RPMI7951 (cell line): ENCODE measurements around the gene MPP2. TPM values are rescaled to one million over a fixed set of nuclear protein-coding genes. Genes with fewer than 3 reads are reported as not detected.
"Not testable (repeated sequence)": the region's sequence is repeated elsewhere in the genome, so short reads cannot be mapped to it uniquely, and the experiment has no call there.

Source experiments
- DNase-seq: peaks from one replicate; pipeline ENCODE4 v3.0.0-alpha.2; 2012; ENCODE audit warnings: low read depth
- total RNA-seq: library from RNA; depleted of rRNA; stranded (reverse); fragments of >200 nt; shearing (Covaris generic); gene quantifications from 2 replicates; pipeline ENCODE4 v1.2.3, GENCODE V29; 2014; rRNA removed

Gene MPP2, protein sequence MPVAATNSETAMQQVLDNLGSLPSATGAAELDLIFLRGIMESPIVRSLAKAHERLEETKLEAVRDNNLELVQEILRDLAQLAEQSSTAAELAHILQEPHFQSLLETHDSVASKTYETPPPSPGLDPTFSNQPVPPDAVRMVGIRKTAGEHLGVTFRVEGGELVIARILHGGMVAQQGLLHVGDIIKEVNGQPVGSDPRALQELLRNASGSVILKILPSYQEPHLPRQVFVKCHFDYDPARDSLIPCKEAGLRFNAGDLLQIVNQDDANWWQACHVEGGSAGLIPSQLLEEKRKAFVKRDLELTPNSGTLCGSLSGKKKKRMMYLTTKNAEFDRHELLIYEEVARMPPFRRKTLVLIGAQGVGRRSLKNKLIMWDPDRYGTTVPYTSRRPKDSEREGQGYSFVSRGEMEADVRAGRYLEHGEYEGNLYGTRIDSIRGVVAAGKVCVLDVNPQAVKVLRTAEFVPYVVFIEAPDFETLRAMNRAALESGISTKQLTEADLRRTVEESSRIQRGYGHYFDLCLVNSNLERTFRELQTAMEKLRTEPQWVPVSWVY
- 0.78 and 0.96 TPM in 2 replicates for total RNA-seq

GRCh38 chr17:43907425-43907981 lies at the start of gene MPP2:
TSS of gene MPP2 (minus strand) at chr17:43907536. CDS start at chr17:43904460, 3,076 bp downstream.
- DNase-seq: peak; percentile 57

- no peak for DNase-seq
These were observed 48.9 kb upstream of the MPP2 start for GRCh38 chr17:43956222-43956621.

- no peak for DNase-seq
These were observed 46.4 kb upstream of the MPP2 start, which contains the start of gene PYY for GRCh38 chr17:43953746-43954145. TSS of gene PYY (minus strand) at chr17:43953940. CDS start at chr17:43953483, 457 bp downstream.

- DNase-seq: no peak
These were observed 45.7 kb upstream of the MPP2 start for GRCh38 chr17:43952724-43953666.

DNA sequence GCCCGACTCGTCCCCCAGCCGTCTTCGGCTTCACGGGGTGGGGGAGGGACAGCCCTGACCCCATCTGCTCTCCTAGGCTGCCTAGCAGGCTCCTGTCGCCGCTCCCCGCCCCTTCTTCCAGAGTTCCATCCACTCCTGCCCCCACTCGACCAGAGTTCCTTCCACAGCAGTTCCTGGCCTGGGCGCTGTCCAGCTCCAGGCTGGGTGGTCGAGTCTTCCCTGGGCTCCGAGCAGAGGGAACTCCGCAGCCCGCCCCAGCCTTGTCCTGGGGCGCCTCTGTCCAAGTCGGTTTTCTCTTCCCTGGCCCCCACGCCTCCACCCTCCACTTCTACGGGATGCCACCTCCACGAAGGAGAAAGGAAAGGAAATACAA lies 45.0 kb upstream of the MPP2 start:
- no peak for DNase-seq

DNA sequence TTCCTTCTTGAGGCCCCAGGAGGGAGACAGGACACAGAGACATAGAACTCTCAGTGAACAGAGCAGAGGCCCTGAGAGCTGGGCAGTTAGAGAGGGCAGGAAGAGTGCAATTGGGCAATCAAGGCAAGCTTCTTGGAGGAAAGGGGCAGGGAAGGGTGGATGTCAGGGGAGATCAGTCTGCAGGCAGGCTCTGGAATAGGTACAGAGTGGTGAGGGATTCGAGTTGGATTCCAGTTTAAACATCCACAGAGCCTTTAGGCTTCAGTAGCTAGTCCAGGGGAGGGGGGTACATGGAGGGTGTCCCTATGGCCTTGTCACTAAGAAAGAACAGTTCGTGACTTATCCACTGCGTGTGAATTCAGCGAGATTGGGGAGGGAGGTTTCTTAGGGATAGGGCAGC lies 44.4 kb upstream of the MPP2 start:
- DNase-seq: no peak

DNA sequence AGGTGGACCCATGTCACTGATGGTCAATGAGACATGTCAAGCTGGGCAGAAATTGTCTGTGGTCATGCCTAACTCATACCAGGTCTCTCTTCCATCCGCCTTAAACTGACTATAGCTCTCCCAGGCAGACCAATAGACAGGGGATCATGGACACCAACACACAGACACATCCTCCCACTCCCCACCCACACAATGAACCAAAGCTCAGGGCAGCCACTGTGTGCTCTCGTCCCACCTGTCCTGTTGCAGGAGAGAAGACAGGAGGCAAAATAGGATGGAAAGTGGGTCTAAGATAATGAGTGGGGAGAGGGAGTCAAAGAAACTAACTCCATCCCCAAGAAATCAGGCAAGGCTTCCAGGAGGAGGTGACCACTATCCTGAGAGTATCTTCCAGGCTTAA lies 43.2 kb upstream of the MPP2 start:
- DNase-seq: no peak

GRCh38 chr17:43949781-43950180 lies 42.4 kb upstream of the MPP2 start:
- DNase-seq: peak; percentile 32

GRCh38 chr17:43946781-43947180 lies 39.4 kb upstream of the MPP2 start:
- DNase-seq: no peak

- peak; percentile 53 for DNase-seq
These were observed 37.9 kb upstream of the MPP2 start for GRCh38 chr17:43945074-43945829.

DNA sequence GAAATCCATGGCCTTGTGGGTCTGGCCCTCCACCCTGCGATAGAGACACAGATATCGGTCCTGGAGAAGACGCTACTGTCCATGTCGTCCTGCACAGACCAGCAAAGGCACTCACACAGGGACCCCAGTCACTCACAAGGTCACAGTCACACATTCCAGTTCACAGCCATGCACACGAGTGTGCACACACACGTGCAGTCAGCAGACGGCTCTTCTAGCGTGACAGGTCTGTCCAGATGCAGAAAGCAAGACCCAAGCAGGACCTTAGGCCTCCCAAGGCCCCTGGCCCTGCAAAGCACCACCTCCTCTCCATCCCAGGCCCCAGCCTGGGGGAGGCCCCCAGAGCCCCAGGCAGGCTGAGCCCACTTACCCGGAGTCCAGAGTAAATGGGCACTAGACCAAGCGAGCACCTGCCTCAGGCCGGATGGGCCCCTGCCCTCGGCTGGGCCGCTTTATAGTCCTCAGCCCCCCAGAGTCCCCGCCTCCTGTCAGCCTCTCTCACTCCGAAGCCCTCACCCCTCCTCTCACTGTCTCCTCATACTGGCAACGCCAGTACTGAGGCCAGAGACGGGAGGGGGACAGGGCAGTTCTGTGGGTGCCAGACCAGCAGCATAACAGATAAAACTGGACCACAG lies 34.8 kb upstream of the MPP2 start, which contains the start of gene PPY:
Gene PPY, minus strand, starts transcription at position 426 of the 635 bp plus-strand sequence. CDS start 822 bp downstream, outside the sequence.
- no peak for DNase-seq

DNA sequence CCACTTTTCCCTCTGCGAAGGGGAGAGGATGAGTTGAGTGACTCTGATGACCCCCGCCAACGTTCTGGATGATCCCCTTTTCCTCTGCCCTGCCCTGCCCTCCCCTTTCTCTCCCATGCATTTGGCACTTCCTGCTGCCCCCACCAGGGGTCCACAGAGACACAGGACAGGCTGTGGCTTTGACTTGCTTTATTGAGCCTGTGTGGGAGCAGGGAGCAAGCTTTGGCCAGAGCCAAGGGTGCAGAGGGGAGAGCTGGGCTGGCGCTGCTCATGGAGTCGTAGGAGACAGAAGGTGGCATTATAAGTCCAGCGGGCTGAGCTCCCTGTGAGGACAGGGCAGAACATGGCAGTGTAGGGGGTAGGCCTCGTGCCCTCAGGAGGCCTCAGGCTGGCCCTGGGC lies 33.3 kb upstream of the MPP2 start:
- DNase-seq: peak; percentile 25

GRCh38 chr17:43939886-43940285 lies 32.5 kb upstream of the MPP2 start:
- DNase-seq: no peak

- DNase-seq: not testable (repeated sequence)
These were observed 32.1 kb upstream of the MPP2 start for GRCh38 chr17:43939452-43939851.

GRCh38 chr17:43938838-43939182 lies 31.5 kb upstream of the MPP2 start:
- DNase-seq: no peak

- DNase-seq: no peak
These were observed 29.1 kb upstream of the MPP2 start for GRCh38 chr17:43936434-43936833.

DNA sequence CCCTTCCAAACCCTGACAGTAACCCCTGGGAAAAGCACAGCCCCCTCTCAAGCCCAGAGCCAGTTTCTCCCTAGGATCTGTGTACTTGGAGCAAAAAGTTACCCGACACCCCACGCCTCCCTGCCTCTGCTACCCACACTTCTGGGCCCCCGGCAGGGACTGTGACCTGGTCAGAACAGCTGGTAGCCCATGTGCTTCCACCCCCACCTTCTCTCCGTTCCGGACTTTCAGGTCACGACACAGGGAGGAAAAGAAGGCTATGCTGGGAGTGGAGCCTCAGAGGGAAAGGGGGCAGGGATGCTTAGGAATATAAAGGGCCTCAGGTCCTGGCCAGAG lies 28.6 kb upstream of the MPP2 start:
- DNase-seq: no peak

DNA sequence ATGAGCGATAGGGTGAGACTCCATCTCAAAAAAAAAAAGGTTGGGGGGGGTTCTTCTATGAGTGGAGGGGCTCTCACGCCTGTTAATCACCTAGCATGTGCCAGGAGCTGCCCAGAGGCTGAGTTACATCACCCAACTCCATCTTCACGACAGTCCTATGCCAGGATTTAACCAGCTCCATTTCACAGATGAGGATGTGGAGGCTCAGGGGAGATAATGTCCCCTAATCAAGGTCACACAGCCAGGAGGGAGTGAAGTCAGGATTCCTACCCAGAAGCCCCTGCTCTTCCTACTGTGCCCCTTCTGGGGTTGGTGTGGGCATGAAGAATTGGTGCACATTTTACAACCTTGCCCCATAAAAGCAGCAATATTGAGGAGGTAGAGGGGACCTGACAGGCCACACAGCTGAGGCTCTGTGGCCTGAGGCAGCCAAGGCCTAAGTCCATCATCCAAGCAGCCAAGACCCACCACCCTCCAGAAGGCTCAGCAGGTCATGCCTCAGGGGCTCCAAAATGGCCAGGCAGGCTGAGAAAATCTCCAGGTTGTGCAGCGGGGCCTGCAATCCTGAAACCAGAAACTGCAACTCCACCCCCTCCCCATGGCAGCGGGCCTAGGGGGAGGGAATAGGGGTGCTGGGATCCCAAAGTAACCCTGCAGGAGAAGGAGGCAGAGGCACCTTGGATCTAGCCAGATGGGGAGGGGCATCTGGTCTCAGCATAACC lies 28.0 kb upstream of the MPP2 start:
- DNase-seq: no peak

- no peak for DNase-seq
These were observed 25.6 kb upstream of the MPP2 start for GRCh38 chr17:43932923-43933322.

DNA sequence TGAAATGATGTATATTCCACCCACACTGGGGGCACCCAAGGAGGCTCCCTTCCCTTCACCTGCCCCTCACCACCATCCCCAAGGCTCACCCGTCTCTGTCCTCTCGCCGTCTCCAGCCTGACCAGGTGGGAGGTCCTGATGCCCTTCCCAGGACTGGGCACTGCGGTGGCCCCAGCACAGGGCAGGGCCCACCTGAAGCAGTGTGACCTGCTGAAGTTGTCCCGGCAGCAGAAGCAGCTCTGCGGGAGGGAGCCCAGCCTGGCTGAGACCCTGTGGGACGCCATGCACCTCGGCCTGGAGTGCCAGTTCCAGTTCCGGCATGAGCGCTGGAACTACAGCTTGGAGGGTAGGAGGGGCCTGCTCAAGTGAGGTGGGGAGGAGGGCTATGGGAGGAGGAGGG lies 25.0 kb upstream of the MPP2 start:
- no peak for DNase-seq
